Measurements from ENCODE around the gene PDE6H. TPM values are rescaled to one million over a fixed set of nuclear protein-coding genes. Genes with fewer than 3 reads are reported as not detected.
A peak's percentile ranks its signal among the peaks of the same experiment; 100 is the strongest.

Gene PDE6H
- total RNA-seq, 1 experiment from 2014 or later: not detected

DNA sequence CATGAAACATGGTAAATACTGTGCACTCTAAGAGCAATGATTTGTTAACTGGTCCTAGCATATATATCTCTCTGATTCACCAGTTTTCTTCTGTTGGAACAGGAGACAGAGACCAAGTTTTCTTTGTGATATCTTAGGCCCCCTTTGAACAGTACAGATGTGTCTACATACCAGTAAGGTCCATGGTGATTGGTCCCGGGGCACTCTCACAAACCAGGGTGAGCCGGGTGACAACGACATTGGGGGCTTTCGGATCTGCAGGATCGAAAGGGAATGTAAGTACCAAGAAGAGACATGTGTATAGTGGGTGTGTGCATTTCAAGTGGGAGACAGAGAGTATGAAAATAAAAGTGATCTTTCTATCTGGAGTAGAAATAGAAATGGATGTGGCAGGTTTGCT lies 23.2 kb upstream of the PDE6H start:
- Histone ChIP-seq H3K9me3 (ENCODE audit: low read length) (no peaks in the 10 kb centered on the region), H3F3A (ENCODE audit: low read length, unreplicated experiment) (no peaks in the 10 kb centered on the region), H3K9ac (ENCODE audit: low read length) (no peak overlapping the region), H3K4me3 (ENCODE audit: low read length) (no peak overlapping the region), H3K79me2 (ENCODE audit: low read length) (no peaks in the 10 kb centered on the region), H3K4me1 (ENCODE audit: insufficient read depth, low read length) (peaks cover 67% of the 10 kb centered on the region), H3K4me2 (ENCODE audit: low read length) (no peak overlapping the region), H3K36me3 (ENCODE audit: low read depth, low read length) (no peaks in the 10 kb centered on the region), H2AFZ (ENCODE audit: low read length) (no peak overlapping the region), H3K27me3 (ENCODE audit: low read length) (no peaks in the 10 kb centered on the region), H4K20me1 (ENCODE audit: low read length) (no peaks in the 10 kb centered on the region), H3K27ac (ENCODE audit: low read length) (no peak overlapping the region), H3K9me2 (replicated peaks; ENCODE audit: low read length) (no peaks in the 10 kb centered on the region)
- no peak for TF ChIP-seq EZH2phosphoT487 (IDR thresholded peaks at IDR 0.05; ENCODE audit: borderline replicate concordance, low read length)
- ChIA-PET CTCF (no interaction called here), POLR2A (ENCODE audit: unreplicated experiment) (no interaction called here)
- DNase-seq (no peak), ATAC-seq (no peak)
- intact Hi-C loops (cut with micrococcal nuclease): no loop called here
- BruUV-seq (replicated peaks): no TSS peak

DNA sequence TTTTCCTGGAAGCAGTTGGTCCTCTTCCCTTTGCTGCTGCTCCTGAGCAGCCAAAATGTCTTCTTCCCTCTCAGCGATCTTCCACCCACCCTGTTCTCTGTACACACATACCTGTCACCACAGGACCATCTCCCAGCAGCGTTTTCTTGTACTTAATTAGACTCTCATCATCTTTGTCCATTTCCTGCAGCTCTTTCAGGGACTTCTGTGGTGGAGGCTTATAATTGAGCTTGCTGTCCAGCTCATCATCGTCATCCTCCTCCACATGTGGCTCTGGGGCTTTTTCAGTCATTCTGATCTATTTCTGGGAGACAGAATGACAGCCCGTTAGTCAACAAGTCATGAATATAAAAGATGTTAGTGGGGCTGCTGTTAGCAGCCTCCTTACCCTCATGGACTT lies 22.4 kb upstream of the PDE6H start:
- ChIA-PET CTCF (no interaction called here), POLR2A (ENCODE audit: unreplicated experiment) (no interaction called here)
- no peaks in the 10 kb centered on the region for H3K36me3 ChIP-seq (ENCODE audit: low read depth, low read length)
- no peak for ATAC-seq
- H3K9me3 ChIP-seq (ENCODE audit: low read length): no peaks in the 10 kb centered on the region
- no peaks in the 10 kb centered on the region for H3K79me2 ChIP-seq (ENCODE audit: low read length)
- no peak overlapping the region for H2AFZ ChIP-seq (ENCODE audit: low read length)
- intact Hi-C loops (cut with micrococcal nuclease): no loop called here
- H3K4me2 ChIP-seq (ENCODE audit: low read length): no peak overlapping the region
- no peaks in the 10 kb centered on the region for H3K9me2 ChIP-seq (replicated peaks; ENCODE audit: low read length)
- no TSS peak for BruUV-seq (replicated peaks)
- H3K27ac ChIP-seq (ENCODE audit: low read length): no peak overlapping the region
- H4K20me1 ChIP-seq (ENCODE audit: low read length): no peaks in the 10 kb centered on the region
- TF ChIP-seq EZH2 (IDR thresholded peaks at IDR 0.05; ENCODE audit: low read length, unreplicated experiment) (no peak), EZH2phosphoT487 (IDR thresholded peaks at IDR 0.05; ENCODE audit: borderline replicate concordance, low read length) (no peak)
- TF ChIP-seq, protein P1, sequence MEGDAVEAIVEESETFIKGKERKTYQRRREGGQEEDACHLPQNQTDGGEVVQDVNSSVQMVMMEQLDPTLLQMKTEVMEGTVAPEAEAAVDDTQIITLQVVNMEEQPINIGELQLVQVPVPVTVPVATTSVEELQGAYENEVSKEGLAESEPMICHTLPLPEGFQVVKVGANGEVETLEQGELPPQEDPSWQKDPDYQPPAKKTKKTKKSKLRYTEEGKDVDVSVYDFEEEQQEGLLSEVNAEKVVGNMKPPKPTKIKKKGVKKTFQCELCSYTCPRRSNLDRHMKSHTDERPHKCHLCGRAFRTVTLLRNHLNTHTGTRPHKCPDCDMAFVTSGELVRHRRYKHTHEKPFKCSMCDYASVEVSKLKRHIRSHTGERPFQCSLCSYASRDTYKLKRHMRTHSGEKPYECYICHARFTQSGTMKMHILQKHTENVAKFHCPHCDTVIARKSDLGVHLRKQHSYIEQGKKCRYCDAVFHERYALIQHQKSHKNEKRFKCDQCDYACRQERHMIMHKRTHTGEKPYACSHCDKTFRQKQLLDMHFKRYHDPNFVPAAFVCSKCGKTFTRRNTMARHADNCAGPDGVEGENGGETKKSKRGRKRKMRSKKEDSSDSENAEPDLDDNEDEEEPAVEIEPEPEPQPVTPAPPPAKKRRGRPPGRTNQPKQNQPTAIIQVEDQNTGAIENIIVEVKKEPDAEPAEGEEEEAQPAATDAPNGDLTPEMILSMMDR (conservative IDR thresholded peaks at IDR 0.05; ENCODE audit: low read depth, low read length): no peak
- DNase-seq: no peak
- no peaks in the 10 kb centered on the region for H3F3A ChIP-seq (ENCODE audit: low read length, unreplicated experiment)
- H3K27me3 ChIP-seq (ENCODE audit: low read length): no peaks in the 10 kb centered on the region
- H3K4me1 ChIP-seq (ENCODE audit: insufficient read depth, low read length): peaks cover 67% of the 10 kb centered on the region
- H3K4me3 ChIP-seq (ENCODE audit: low read length): no peak overlapping the region
- no peak overlapping the region for H3K9ac ChIP-seq (ENCODE audit: low read length)

DNA sequence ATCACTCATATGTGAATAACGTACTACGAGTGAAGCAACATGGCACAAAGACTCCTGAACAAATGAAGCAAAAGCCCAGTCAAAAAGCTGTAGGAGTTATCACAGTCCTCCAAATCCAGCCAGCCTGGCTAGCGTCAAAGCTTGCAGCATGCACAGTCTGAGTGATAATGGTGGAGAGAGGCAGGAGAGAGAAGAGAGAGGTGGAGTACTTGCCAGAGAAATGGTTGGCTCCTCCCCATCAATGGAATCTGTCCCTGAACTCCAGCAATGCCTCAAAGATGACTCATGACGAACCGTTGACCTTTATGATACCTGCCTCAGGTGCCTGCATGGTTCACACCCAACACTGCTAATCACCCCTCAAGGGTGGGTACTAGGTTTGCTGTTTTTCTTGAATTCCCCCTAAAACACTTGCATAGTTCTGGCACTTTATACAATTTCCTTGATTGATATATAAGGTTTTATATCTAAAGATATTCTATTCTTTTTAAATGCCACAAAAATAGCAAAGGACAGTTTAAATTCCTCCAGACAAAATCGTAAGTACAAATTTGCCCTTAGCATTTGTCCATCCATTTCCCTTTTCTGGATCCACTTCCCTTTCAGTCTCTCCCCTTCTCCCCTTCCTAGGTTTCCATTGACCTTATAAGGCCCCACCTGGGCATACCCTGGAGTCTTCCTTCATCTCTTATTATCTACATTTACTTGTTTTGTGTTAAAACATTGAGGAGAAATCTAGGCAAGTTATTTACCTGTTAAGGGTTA lies 21.7 kb upstream of the PDE6H start:
- ATAC-seq (no peak), DNase-seq (peak; percentile 74)
- no peaks in the 10 kb centered on the region for H3K9me2 ChIP-seq (replicated peaks; ENCODE audit: low read length)
- no peaks in the 10 kb centered on the region for H3K9me3 ChIP-seq (ENCODE audit: low read length)
- intact Hi-C loops (cut with micrococcal nuclease): no loop called here
- no peaks in the 10 kb centered on the region for H3K27me3 ChIP-seq (ENCODE audit: low read length)
- TF ChIP-seq EZH2 (IDR thresholded peaks at IDR 0.05; ENCODE audit: low read length, unreplicated experiment): no peak
- TF ChIP-seq, protein P1 (conservative IDR thresholded peaks at IDR 0.05; ENCODE audit: low read depth, low read length): no peak
- no peak for TF ChIP-seq EZH2phosphoT487 (IDR thresholded peaks at IDR 0.05; ENCODE audit: borderline replicate concordance, low read length)
- CTCF ChIA-PET: no interaction called here
- H3K4me2 ChIP-seq (ENCODE audit: low read length): peak overlapping the region; percentile 24
- H3K4me3 ChIP-seq (ENCODE audit: low read length): no peak overlapping the region
- peaks cover 65% of the 10 kb centered on the region for H3K4me1 ChIP-seq (ENCODE audit: insufficient read depth, low read length)
- no peak overlapping the region for H3K9ac ChIP-seq (ENCODE audit: low read length)
- no TSS peak for BruUV-seq (replicated peaks)
- H3K27ac ChIP-seq (ENCODE audit: low read length): peak overlapping the region; percentile 55
- H2AFZ ChIP-seq (ENCODE audit: low read length): 0 out of 2 replicates have a peak overlapping the region, but pooled peaks have one; percentile 21
- no peaks in the 10 kb centered on the region for H4K20me1 ChIP-seq (ENCODE audit: low read length)
- POLR2A ChIA-PET (ENCODE audit: unreplicated experiment): no interaction called here
- no peaks in the 10 kb centered on the region for H3K36me3 ChIP-seq (ENCODE audit: low read depth, low read length)
- H3K79me2 ChIP-seq (ENCODE audit: low read length): no peaks in the 10 kb centered on the region
- H3F3A ChIP-seq (ENCODE audit: low read length, unreplicated experiment): no peaks in the 10 kb centered on the region

All from PC-3 (cell line).